HG02623 (cell line): ENCODE data around the gene CELF2.

Experiments
- ATAC-seq: cut with Tn5 transposase; IDR thresholded peaks from one replicate; pipeline ENCODE4 v1.9.1; 2021; ENCODE audit warnings: moderate library complexity; ENCODE audit not compliant: unreplicated experiment

The CELF2 gene

GRCh38 chr10:11093771-11094736, 76.4 kb downstream of the CELF2 start:
- ATAC-seq, result no peak

GRCh38 chr10:11095374-11095801, 77.7 kb downstream of the CELF2 start:
- ATAC-seq, result no peak

- ATAC-seq, result no peak
Measured at GRCh38 chr10:11096422-11096821, 78.8 kb downstream of the CELF2 start.

- ATAC-seq, result peak; percentile 81
Measured at GRCh38 chr10:11097686-11098085, 80.0 kb downstream of the CELF2 start.

GRCh38 chr10:11098666-11099065, 81.0 kb downstream of the CELF2 start:
- ATAC-seq, result no peak

GRCh38 chr10:11104772-11105675, 87.4 kb downstream of the CELF2 start:
- no peak for ATAC-seq

- ATAC-seq, result no peak
Measured at GRCh38 chr10:11105676-11106004, 88.0 kb downstream of the CELF2 start.

GRCh38 chr10:11106621-11107374, 89.1 kb downstream of the CELF2 start:
- no peak for ATAC-seq

GRCh38 chr10:11107948-11108347, 90.3 kb downstream of the CELF2 start:
- ATAC-seq, result no peak

GRCh38 chr10:11108356-11108755, 90.7 kb downstream of the CELF2 start:
- no peak for ATAC-seq

- no peak for ATAC-seq
Measured at GRCh38 chr10:11109590-11109989, 91.9 kb downstream of the CELF2 start.

- ATAC-seq, result no peak
Measured at GRCh38 chr10:11110539-11110938, 92.9 kb downstream of the CELF2 start.

GRCh38 chr10:11111490-11111889, 93.8 kb downstream of the CELF2 start:
- ATAC-seq, result no peak

GRCh38 chr10:11112718-11113117, 95.0 kb downstream of the CELF2 start:
- ATAC-seq, result no peak

- no peak for ATAC-seq
Measured at GRCh38 chr10:11113156-11113555, 95.5 kb downstream of the CELF2 start.

GRCh38 chr10:11114269-11114668, 96.6 kb downstream of the CELF2 start:
- ATAC-seq, result no peak

GRCh38 chr10:11115337-11115736, 97.7 kb downstream of the CELF2 start:
- no peak for ATAC-seq

- no peak for ATAC-seq
Measured at GRCh38 chr10:11116361-11116760, 98.7 kb downstream of the CELF2 start.

GRCh38 chr10:11116817-11117216, 99.1 kb downstream of the CELF2 start:
- no peak for ATAC-seq

GRCh38 chr10:11118686-11119085, 101.0 kb downstream of the CELF2 start:
- ATAC-seq, result no peak

- no peak for ATAC-seq
Measured at GRCh38 chr10:11119843-11120242, 102.2 kb downstream of the CELF2 start.
